Measurements from ENCODE around the gene MYO15B.

Gene MYO15B

DNA sequence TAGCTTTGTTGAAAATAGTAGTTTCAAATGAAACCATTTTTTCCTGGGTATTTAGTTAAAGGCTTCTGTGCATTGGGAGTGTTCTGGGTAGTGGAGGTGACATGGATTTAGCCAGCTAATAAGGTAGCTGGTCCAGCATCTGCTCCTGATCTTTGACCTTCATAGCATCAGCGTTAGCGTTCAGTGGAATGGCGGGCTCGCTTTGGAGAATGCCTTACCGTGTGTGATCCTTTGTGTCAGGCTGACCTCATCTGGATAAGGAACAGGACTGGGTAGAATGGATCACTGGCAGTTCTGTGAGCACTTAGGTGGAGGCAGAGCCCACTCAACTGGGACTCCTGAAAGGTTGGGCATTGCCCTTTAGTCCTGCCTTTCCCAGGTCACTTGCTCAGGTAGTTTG is 83.3 kb downstream of the MYO15B start:
- no peak for DNase-seq

DNA sequence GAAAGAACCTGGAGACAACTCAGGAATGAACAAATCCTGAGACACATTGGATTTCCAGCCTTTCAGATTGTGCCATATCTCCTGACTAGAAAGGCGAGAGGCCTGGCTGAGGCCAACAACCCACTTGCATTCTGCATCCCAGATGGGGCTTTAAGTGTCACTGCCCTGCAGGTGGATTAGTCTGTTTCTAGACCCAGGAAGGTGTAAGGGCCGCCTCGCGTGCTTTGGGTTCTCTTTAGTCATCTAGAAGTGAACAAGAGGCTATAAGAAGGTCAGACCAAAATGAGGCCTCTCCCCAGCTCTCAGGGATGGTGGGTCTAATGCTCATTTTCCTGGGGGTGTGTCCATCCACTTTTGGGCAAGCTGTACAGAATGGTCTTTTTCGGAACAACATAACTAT is 84.4 kb downstream of the MYO15B start:
- DNase-seq = no peak

DNA sequence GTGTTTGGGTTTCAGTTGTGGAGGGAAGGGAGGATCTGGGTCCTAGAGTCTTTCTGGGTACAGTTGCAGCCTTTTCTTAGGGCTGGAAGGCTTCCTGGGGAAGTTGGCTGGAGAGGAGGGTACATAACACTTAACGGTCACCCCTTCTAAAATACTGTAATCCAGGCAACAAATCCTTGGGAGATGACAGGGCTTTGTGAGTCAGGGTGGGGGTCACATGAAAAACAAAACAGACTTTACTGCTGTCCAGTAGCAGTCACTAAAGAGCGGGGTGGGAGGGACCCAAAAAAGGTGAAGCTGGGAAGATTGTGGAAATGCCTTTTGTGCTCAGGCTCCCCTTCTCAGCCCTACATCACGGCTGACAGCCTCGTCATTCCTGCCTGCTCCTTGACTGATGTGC is 85.9 kb downstream of the MYO15B start:
- no peak for DNase-seq

All from NCI-H1105 treated with DMSO at 0.1 percent for 48 hours (cell line).